ENCODE data around the gene GRXCR1.

The GRXCR1 gene

GRCh38 chr4:42906341-42906740, 13.8 kb downstream of the GRXCR1 start:
- TF ChIP-seq CTCF (IDR thresholded peaks at IDR 0.05; ENCODE audit: insufficient read depth, low read depth, low read length, missing control alignments) = no peak
- no peak for DNase-seq (ENCODE audit: low read depth)

GRCh38 chr4:42906891-42907759, 14.6 kb downstream of the GRXCR1 start:
- H3K4me3 ChIP-seq (ENCODE audit: low read length) = no peak overlapping the region
- peak; percentile 46 for DNase-seq (ENCODE audit: low read depth)
- TF ChIP-seq CTCF (IDR thresholded peaks at IDR 0.05; ENCODE audit: insufficient read depth, low read depth, low read length, missing control alignments) = no peak

More at GRCh38 chr4:42906341-42906740, 13.8 kb downstream of the GRXCR1 start:
- no peak overlapping the region for H3K4me3 ChIP-seq (ENCODE audit: low read length)

- H3K4me3 ChIP-seq (ENCODE audit: low read length) = no peak overlapping the region
- no peak for TF ChIP-seq CTCF (IDR thresholded peaks at IDR 0.05; ENCODE audit: insufficient read depth, low read depth, low read length, missing control alignments)
- DNase-seq (ENCODE audit: low read depth) = no peak
These were observed 17.9 kb downstream of the GRXCR1 start for GRCh38 chr4:42910459-42910858.

DNA sequence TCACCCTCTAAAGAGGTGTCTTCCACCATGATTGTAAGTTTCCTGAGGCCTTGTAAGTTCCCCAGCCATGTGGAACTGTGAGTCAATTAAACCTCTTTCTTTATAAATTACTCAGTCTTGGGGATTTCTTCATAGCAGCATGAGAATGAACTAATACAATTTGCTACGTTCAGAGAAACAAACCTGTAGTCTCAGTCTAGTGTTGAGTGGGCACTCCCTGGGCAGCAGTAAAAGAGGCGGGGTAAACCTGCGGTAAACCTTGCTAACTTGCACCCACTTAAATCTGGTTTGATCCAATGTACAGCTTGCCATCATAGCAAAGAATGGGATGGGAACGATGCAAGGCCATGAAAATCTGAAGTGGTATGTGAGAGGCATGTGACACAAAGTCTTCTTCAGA, 22.4 kb downstream of the GRXCR1 start:
- TF ChIP-seq CTCF (IDR thresholded peaks at IDR 0.05; ENCODE audit: insufficient read depth, low read depth, low read length, missing control alignments) = no peak
- H3K4me3 ChIP-seq (ENCODE audit: low read length) = no peak overlapping the region
- DNase-seq (ENCODE audit: low read depth) = peak; percentile 3

DNA sequence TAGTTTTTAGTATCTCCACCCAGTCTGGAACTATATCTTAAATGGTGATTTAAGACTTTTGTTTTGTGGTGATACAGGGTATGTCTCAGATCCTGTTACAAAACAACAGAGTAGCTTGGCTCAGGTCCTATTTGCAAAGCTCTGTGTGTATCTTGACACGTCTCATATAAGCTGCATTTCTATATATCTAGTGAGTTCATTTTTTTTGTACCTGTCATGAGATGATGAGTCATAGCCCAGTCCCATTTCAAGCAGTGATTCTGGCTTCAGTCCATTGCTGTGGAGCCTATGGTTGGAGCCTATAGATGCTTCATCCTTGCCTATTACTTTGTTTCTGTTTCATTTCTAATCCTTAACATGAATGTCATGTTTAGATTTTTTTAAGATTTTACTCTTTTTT, 23.0 kb downstream of the GRXCR1 start:
- no peak for TF ChIP-seq CTCF (IDR thresholded peaks at IDR 0.05; ENCODE audit: insufficient read depth, low read depth, low read length, missing control alignments)
- peak; percentile 84 for DNase-seq (ENCODE audit: low read depth)
- no peak overlapping the region for H3K4me3 ChIP-seq (ENCODE audit: low read length)

DNA sequence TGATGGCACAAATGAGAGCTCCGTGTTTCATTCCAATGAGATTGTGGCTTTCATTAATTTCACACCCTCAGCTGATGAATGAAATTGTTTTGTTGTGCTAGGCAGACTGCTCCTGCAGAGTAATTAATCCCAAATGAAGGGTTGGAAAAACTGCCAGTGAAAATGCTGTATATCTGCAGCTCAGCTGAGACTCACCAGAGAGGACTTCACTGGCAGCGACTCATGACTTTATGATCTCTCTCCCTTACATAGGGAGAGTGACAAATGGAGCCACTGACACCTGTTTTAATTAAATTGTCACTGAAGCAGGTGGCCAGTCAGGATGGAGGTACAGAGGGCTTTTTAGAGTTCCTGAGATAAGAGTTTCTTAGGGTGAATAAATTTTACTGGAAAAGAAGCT, 24.8 kb downstream of the GRXCR1 start:
- no peak for DNase-seq (ENCODE audit: low read depth)
- H3K4me3 ChIP-seq (ENCODE audit: low read length) = no peak overlapping the region
- no peak for TF ChIP-seq CTCF (IDR thresholded peaks at IDR 0.05; ENCODE audit: insufficient read depth, low read depth, low read length, missing control alignments)

DNA sequence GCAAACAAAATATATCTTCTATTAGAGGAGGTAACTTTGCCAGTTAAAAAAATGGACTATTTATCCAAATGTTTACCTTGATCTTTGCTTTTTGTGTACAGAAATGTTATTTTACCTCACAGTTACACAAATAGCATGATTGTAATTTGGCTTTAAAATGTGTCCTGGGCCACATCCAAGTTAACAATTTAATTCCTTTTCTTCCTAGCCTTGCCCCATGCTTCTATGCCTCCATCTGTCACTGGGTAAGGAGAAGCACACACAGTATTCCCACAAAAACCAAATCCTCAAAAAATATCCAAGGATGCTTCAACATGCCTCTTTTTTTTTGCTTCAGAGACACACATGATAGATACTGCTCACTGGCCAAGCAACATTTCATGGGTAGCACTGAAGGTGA, 30.9 kb downstream of the GRXCR1 start:
- no peak for TF ChIP-seq CTCF (IDR thresholded peaks at IDR 0.05; ENCODE audit: insufficient read depth, low read depth, low read length, missing control alignments)
- H3K4me3 ChIP-seq (ENCODE audit: low read length) = no peak overlapping the region
- no peak for DNase-seq (ENCODE audit: low read depth)

All from epithelial cell of esophagus (primary cell).